ENCODE results near the gene NELL1.

Gene NELL1

DNA sequence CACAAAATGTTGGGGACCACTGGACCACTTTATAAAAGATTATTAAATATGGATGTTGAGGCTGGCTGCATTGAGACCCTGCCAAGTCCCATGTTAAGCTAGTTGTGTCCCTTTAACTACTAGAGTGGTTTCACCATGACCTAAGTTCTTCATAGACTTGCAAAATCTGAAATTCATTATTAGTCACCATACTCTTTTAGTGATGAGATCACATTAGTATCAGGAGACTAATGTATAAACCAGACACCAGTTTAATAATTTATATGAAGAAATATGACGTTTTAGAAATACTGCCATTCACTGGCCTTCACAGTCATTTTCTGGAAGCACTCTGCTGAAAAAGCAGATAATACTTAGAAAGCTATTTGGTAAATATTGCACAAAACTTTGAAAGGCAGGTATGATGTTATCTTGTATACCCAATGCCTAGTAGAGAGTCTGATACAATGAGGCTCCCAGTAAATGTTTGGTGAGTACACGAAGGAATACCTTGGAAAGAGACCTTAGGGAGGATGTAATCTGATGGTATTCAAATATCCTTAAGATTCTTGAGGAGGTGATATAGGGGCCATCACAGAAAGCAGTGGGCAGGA lies 795.3 kb downstream of the NELL1 start:
- Mint-ChIP-seq H3K4me3 (no peak overlapping the region), H3K9me3 (no peaks in the 10 kb centered on the region), H3K27ac (no peak overlapping the region), H3K36me3 (no peaks in the 10 kb centered on the region), H3K27me3 (no peaks in the 10 kb centered on the region), H3K4me1 (no peaks in the 10 kb centered on the region)

- Mint-ChIP-seq H3K9me3 (no peaks in the 10 kb centered on the region), H3K4me3 (no peak overlapping the region), H3K27me3 (no peaks in the 10 kb centered on the region)
Measured at GRCh38 chr11:21465203-21465602, 795.8 kb downstream of the NELL1 start.

DNA sequence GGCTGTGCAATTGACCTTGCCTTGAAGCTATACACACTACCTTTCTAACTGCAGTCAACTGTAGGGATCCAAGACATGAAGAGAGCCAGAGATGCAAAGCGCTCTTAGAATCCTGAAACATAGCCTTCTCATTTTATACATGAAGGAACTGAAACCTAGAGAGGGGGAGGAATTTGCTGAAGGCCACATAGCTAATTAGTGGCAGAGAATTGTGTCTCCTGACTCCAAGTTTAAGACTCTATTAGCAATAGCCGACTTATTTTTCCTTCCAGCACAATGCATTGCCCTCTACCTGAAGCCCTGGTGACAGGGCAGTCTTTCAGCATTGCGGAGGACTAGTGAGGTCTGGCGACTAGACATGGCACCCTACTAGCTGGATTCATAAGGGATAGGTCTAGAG lies 796.5 kb downstream of the NELL1 start:
- H3K27ac Mint-ChIP-seq = no peak overlapping the region
- H3K4me1 Mint-ChIP-seq = no peaks in the 10 kb centered on the region
- no peaks in the 10 kb centered on the region for H3K9me3 Mint-ChIP-seq
- no peaks in the 10 kb centered on the region for H3K27me3 Mint-ChIP-seq
- no peaks in the 10 kb centered on the region for H3K36me3 Mint-ChIP-seq
- no peak overlapping the region for H3K4me3 Mint-ChIP-seq

More at GRCh38 chr11:21465203-21465602, 795.8 kb downstream of the NELL1 start:
- H3K27ac Mint-ChIP-seq = no peak overlapping the region
- no peaks in the 10 kb centered on the region for H3K36me3 Mint-ChIP-seq
- H3K4me1 Mint-ChIP-seq = no peaks in the 10 kb centered on the region

DNA sequence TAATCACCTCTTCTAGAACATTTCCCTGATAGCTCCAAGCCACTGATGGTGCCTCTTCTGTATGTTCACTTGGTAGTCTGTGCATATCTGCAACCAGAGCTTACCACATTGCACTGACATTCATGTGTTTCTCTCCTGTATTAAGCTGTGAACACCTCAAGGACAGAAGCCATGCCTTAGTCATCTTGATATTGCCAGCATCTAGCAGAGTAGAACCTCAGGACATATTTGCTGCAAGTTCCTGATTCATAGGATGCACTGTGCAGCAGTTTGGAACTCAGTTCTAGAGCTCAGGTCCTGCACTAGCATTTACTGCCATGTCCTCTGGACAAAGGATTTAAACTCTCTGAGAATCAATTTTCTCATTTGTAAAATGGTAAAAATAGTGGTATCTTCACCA lies 801.1 kb downstream of the NELL1 start:
- Mint-ChIP-seq H3K9me3 (no peaks in the 10 kb centered on the region), H3K36me3 (no peaks in the 10 kb centered on the region), H3K27me3 (no peaks in the 10 kb centered on the region), H3K4me3 (no peak overlapping the region), H3K4me1 (no peaks in the 10 kb centered on the region), H3K27ac (no peak overlapping the region)

- H3K4me1 Mint-ChIP-seq = no peaks in the 10 kb centered on the region
- H3K27ac Mint-ChIP-seq = no peak overlapping the region
- no peaks in the 10 kb centered on the region for H3K36me3 Mint-ChIP-seq
- no peaks in the 10 kb centered on the region for H3K27me3 Mint-ChIP-seq
- H3K9me3 Mint-ChIP-seq = peaks cover 5% of the 10 kb centered on the region
- H3K4me3 Mint-ChIP-seq = no peak overlapping the region
Measured at GRCh38 chr11:21472261-21472660, 802.9 kb downstream of the NELL1 start.

- Mint-ChIP-seq H3K4me1 (no peaks in the 10 kb centered on the region), H3K4me3 (no peak overlapping the region), H3K9me3 (peaks cover 5% of the 10 kb centered on the region), H3K27ac (no peak overlapping the region), H3K27me3 (no peaks in the 10 kb centered on the region), H3K36me3 (no peaks in the 10 kb centered on the region)
Measured at GRCh38 chr11:21474529-21474928, 805.1 kb downstream of the NELL1 start.

GRCh38 chr11:21475276-21475675 lies 805.9 kb downstream of the NELL1 start:
- H3K27ac Mint-ChIP-seq = no peak overlapping the region
- no peaks in the 10 kb centered on the region for H3K4me1 Mint-ChIP-seq
- H3K9me3 Mint-ChIP-seq = peaks cover 5% of the 10 kb centered on the region
- no peak overlapping the region for H3K4me3 Mint-ChIP-seq
- H3K27me3 Mint-ChIP-seq = no peaks in the 10 kb centered on the region
- H3K36me3 Mint-ChIP-seq = no peaks in the 10 kb centered on the region

- Mint-ChIP-seq H3K27me3 (no peaks in the 10 kb centered on the region), H3K27ac (no peak overlapping the region), H3K9me3 (peaks cover 5% of the 10 kb centered on the region), H3K4me3 (no peak overlapping the region), H3K36me3 (no peaks in the 10 kb centered on the region), H3K4me1 (no peaks in the 10 kb centered on the region)
Measured at GRCh38 chr11:21476588-21476987, 807.2 kb downstream of the NELL1 start.

- Mint-ChIP-seq H3K27me3 (no peaks in the 10 kb centered on the region), H3K36me3 (no peaks in the 10 kb centered on the region), H3K4me1 (no peaks in the 10 kb centered on the region), H3K9me3 (peaks cover 10% of the 10 kb centered on the region), H3K4me3 (no peak overlapping the region), H3K27ac (no peak overlapping the region)
Measured at GRCh38 chr11:21480240-21480639, 810.9 kb downstream of the NELL1 start.

GRCh38 chr11:21481255-21481654 lies 811.9 kb downstream of the NELL1 start:
- H3K9me3 Mint-ChIP-seq = peaks cover 13% of the 10 kb centered on the region
- H3K27me3 Mint-ChIP-seq = no peaks in the 10 kb centered on the region
- H3K36me3 Mint-ChIP-seq = no peaks in the 10 kb centered on the region
- no peaks in the 10 kb centered on the region for H3K4me1 Mint-ChIP-seq
- H3K4me3 Mint-ChIP-seq = no peak overlapping the region
- no peak overlapping the region for H3K27ac Mint-ChIP-seq

- Mint-ChIP-seq H3K36me3 (no peaks in the 10 kb centered on the region), H3K4me1 (no peaks in the 10 kb centered on the region), H3K4me3 (no peak overlapping the region), H3K27me3 (no peaks in the 10 kb centered on the region), H3K27ac (no peak overlapping the region), H3K9me3 (peaks cover 17% of the 10 kb centered on the region)
Measured at GRCh38 chr11:21484039-21484438, 814.7 kb downstream of the NELL1 start.

DNA sequence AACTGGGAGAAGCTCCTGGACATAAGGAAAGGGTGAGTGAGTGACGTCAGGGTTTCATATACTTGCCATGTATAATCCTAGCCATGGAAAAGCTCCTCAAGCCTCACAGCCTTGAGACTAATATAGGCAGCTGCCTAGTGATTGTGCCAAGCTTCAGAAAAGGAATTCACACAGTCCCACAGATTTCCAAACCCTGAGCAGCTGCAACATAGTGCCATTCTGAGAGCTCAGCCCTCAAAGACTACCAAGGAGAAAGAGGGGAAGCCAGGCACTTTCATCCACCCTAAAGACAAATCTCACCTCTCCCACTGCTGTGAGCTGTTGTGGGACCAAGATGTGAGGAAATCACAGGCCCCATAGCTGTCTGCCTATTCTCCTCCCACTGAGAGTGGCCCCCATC lies 815.6 kb downstream of the NELL1 start:
- H3K36me3 Mint-ChIP-seq = no peaks in the 10 kb centered on the region
- H3K4me3 Mint-ChIP-seq = no peak overlapping the region
- no peaks in the 10 kb centered on the region for H3K27me3 Mint-ChIP-seq
- no peak overlapping the region for H3K27ac Mint-ChIP-seq
- peaks cover 24% of the 10 kb centered on the region for H3K9me3 Mint-ChIP-seq
- H3K4me1 Mint-ChIP-seq = no peaks in the 10 kb centered on the region

DNA sequence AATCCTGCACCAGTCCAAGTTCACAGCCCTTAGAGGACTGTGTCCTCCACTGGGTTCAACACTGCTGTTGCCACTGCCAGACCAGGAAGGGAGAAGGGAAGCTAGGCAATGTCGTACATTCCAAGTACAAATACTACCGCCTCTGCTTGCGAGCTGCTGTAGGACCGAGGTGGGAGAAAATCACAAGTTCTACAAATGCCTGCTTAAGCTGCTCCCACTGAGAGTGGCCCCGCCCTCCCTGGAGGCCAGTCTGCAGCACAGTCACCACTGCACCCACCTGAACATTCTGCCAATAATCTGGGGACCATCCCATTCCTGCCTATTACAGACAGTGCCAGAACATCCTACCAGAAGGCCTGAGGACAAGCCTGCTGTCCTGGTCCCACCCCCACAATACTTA lies 816.0 kb downstream of the NELL1 start:
- no peaks in the 10 kb centered on the region for H3K4me1 Mint-ChIP-seq
- no peak overlapping the region for H3K27ac Mint-ChIP-seq
- no peaks in the 10 kb centered on the region for H3K36me3 Mint-ChIP-seq
- peaks cover 24% of the 10 kb centered on the region for H3K9me3 Mint-ChIP-seq
- H3K27me3 Mint-ChIP-seq = no peaks in the 10 kb centered on the region
- no peak overlapping the region for H3K4me3 Mint-ChIP-seq

DNA sequence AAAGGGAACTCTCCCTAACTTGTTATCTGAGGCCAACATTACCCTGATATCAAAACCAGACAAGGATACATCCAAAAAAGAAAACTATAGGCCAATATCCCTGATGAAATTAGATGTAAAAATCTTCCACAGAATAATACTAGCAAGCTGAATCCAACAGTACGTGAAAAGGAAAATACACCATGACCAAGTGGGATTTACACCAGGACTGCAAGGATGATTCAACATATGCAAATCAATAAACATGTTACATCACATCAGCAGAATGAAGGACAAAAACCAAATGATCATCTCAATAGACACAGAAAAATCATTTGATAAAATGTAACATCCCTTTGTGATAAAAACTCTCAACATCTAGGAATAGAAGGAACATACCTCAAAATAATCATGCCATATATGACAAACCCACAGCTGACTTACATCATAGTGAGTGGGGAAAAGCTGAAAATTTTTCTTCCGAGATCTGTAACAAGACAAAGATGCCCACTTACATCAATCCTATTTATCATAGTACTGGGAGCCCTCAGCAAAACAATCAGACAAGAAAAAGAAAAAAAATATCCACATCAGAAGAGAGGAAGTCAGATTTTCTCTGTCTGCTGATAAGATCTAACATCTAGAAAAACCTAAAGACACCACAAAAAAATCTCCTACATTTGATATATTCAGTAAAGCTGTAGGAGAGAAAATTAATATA lies 820.2 kb downstream of the NELL1 start:
- Mint-ChIP-seq H3K27ac (no peak overlapping the region), H3K36me3 (no peaks in the 10 kb centered on the region), H3K4me3 (no peak overlapping the region), H3K4me1 (no peaks in the 10 kb centered on the region), H3K9me3 (peaks cover 19% of the 10 kb centered on the region), H3K27me3 (no peaks in the 10 kb centered on the region)

GRCh38 chr11:21492931-21493330 lies 823.5 kb downstream of the NELL1 start:
- peaks cover 15% of the 10 kb centered on the region for H3K9me3 Mint-ChIP-seq
- no peaks in the 10 kb centered on the region for H3K36me3 Mint-ChIP-seq
- H3K4me1 Mint-ChIP-seq = no peaks in the 10 kb centered on the region
- H3K27me3 Mint-ChIP-seq = no peaks in the 10 kb centered on the region
- no peak overlapping the region for H3K4me3 Mint-ChIP-seq
- H3K27ac Mint-ChIP-seq = no peak overlapping the region

DNA sequence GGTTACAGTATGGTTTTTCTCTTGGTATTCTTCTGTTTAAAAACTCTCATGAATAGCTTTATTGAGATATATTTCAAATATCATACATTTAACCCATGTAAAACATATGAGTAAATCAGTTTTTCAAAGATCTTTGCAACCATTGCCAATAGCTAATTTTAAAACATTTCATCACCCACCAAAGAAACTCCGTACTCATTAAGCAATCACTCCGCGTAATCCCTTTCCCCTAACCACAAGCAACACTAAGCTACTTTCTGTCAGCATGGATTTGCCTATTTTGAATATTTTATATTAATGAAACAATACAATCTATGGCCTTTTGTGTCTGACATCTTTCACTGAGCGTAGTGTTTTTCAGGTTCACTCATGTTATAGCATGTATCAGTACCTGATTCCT lies 825.6 kb downstream of the NELL1 start:
- H3K4me3 Mint-ChIP-seq = no peak overlapping the region
- H3K9me3 Mint-ChIP-seq = peaks cover 3% of the 10 kb centered on the region
- no peaks in the 10 kb centered on the region for H3K36me3 Mint-ChIP-seq
- no peaks in the 10 kb centered on the region for H3K4me1 Mint-ChIP-seq
- H3K27ac Mint-ChIP-seq = no peak overlapping the region
- no peaks in the 10 kb centered on the region for H3K27me3 Mint-ChIP-seq

GRCh38 chr11:21495879-21496278 lies 826.5 kb downstream of the NELL1 start:
- H3K4me3 Mint-ChIP-seq = no peak overlapping the region
- no peaks in the 10 kb centered on the region for H3K27me3 Mint-ChIP-seq
- no peak overlapping the region for H3K27ac Mint-ChIP-seq
- H3K36me3 Mint-ChIP-seq = no peaks in the 10 kb centered on the region
- peaks cover 3% of the 10 kb centered on the region for H3K9me3 Mint-ChIP-seq
- no peaks in the 10 kb centered on the region for H3K4me1 Mint-ChIP-seq

All from activated naive CD4-positive, alpha-beta T cell treated with anti-CD3 and anti-CD28 coated beads, Interleukin-2, amount 50 U/mL, for 24 hours (primary cell).